ENCODE data around the gene UBE2G2. TPM values are rescaled to one million over a fixed set of nuclear protein-coding genes. Genes with fewer than 3 reads are reported as not detected.

UBE2G2 gene
- total RNA-seq, 1 experiment from 2014 or later = 159 TPM

DNA sequence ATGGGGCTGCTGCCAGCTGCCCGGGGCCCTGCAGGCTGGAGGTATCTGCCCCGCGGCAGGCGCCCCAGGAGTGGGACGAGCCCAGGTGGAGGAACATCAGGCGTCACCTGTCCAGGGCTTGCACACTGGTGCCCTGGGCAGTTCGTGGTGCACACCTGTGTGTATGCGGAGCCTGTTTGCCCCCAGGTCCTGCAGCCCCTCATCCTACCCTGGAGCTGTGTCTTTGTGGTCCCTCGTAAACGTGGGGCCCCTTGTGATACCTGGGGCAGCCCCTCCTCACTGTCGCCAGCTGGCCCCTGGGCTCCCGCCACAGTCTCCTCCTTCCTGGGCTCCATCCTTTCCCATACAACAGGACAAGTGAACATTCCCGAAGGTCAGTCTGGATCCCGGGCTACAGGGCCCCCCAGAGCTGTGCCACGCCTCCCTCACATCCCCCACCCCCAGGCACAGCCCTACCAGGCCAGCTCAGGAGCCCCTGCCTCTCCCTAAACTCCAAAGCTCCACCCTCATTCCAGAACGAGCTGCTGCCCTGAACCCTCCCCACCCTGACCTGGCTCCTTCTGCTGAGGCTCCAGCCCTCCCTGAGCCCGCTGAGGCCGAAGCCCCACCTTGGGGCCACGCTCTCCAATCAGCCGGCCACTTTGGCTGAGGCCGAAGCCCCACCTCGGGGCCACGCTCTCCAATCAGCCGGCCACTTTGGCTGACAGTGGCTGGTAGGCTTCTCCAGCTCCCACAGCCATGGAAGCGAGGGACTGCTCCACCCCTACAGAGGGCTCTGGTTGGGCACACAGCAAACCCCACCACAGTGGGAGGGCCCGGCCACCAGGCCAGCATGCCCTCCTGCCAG, 42.6 kb downstream of the UBE2G2 start:
- ChIA-PET CTCF (no interaction called here), POLR2A (ENCODE audit: unreplicated experiment) (no interaction called here)
- Histone ChIP-seq H3F3A (ENCODE audit: low read length, unreplicated experiment) (no peaks in the 10 kb centered on the region), H2AFZ (ENCODE audit: low read length) (no peak overlapping the region), H3K36me3 (ENCODE audit: low read depth, low read length) (no peaks in the 10 kb centered on the region), H3K4me1 (ENCODE audit: insufficient read depth, low read length) (peaks cover 6% of the 10 kb centered on the region), H3K4me2 (ENCODE audit: low read length) (no peak overlapping the region), H4K20me1 (ENCODE audit: low read length) (no peaks in the 10 kb centered on the region), H3K9me3 (ENCODE audit: low read length) (no peaks in the 10 kb centered on the region), H3K79me2 (ENCODE audit: low read length) (no peaks in the 10 kb centered on the region), H3K27me3 (ENCODE audit: low read length) (no peaks in the 10 kb centered on the region), H3K4me3 (ENCODE audit: low read length) (no peak overlapping the region), H3K9me2 (replicated peaks; ENCODE audit: low read length) (no peaks in the 10 kb centered on the region), H3K27ac (ENCODE audit: low read length) (no peak overlapping the region), H3K9ac (ENCODE audit: low read length) (no peak overlapping the region)
- TF ChIP-seq EZH2 (IDR thresholded peaks at IDR 0.05; ENCODE audit: low read length, unreplicated experiment) = no peak
- TF ChIP-seq EZH2phosphoT487 (IDR thresholded peaks at IDR 0.05; ENCODE audit: borderline replicate concordance, low read length) = no peak
- TF ChIP-seq CTCF (conservative IDR thresholded peaks at IDR 0.05; ENCODE audit: low read depth, low read length) = no peak
- no TSS peak for BruUV-seq (replicated peaks)
- DNase-seq = no peak
- intact Hi-C loops (cut with micrococcal nuclease) = no loop called here
- ATAC-seq = no peak

DNA sequence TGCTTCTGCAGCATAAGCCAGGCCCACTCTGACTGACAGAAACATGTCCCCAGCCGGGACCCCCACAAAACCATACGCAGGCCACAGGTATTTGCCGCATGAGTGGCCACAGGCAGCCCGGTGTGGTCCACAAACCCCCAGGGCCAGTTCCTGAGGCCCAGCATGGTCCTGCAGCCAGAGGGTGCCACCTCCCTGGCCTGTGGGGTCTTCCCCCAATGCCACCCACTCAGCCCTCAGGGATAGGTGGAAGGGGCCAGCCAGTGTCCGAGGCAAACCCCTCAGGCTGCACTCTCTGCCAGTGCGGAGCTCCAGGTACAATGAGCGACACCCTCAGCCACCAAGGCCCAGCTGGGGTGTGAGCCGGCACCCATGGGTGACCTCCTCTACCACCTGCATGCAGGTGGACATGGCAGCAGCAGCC, 43.5 kb downstream of the UBE2G2 start:
- no peaks in the 10 kb centered on the region for H3K79me2 ChIP-seq (ENCODE audit: low read length)
- no peak for TF ChIP-seq EZH2phosphoT487 (IDR thresholded peaks at IDR 0.05; ENCODE audit: borderline replicate concordance, low read length)
- no peak for TF ChIP-seq EZH2 (IDR thresholded peaks at IDR 0.05; ENCODE audit: low read length, unreplicated experiment)
- no peak for TF ChIP-seq CTCF (conservative IDR thresholded peaks at IDR 0.05; ENCODE audit: low read depth, low read length)
- H4K20me1 ChIP-seq (ENCODE audit: low read length) = no peaks in the 10 kb centered on the region
- H3K4me1 ChIP-seq (ENCODE audit: insufficient read depth, low read length) = peaks cover 15% of the 10 kb centered on the region
- H3F3A ChIP-seq (ENCODE audit: low read length, unreplicated experiment) = no peaks in the 10 kb centered on the region
- no peak overlapping the region for H3K27ac ChIP-seq (ENCODE audit: low read length)
- ChIA-PET CTCF (no interaction called here), POLR2A (ENCODE audit: unreplicated experiment) (no interaction called here)
- H3K27me3 ChIP-seq (ENCODE audit: low read length) = no peaks in the 10 kb centered on the region
- ATAC-seq (no peak), DNase-seq (no peak)
- no peaks in the 10 kb centered on the region for H3K36me3 ChIP-seq (ENCODE audit: low read depth, low read length)
- H3K9me3 ChIP-seq (ENCODE audit: low read length) = no peaks in the 10 kb centered on the region
- H3K4me3 ChIP-seq (ENCODE audit: low read length) = no peak overlapping the region
- no peaks in the 10 kb centered on the region for H3K9me2 ChIP-seq (replicated peaks; ENCODE audit: low read length)
- no peak overlapping the region for H3K4me2 ChIP-seq (ENCODE audit: low read length)
- intact Hi-C loops (cut with micrococcal nuclease) = no loop called here
- no peak overlapping the region for H3K9ac ChIP-seq (ENCODE audit: low read length)
- H2AFZ ChIP-seq (ENCODE audit: low read length) = no peak overlapping the region
- BruUV-seq (replicated peaks) = no TSS peak

DNA sequence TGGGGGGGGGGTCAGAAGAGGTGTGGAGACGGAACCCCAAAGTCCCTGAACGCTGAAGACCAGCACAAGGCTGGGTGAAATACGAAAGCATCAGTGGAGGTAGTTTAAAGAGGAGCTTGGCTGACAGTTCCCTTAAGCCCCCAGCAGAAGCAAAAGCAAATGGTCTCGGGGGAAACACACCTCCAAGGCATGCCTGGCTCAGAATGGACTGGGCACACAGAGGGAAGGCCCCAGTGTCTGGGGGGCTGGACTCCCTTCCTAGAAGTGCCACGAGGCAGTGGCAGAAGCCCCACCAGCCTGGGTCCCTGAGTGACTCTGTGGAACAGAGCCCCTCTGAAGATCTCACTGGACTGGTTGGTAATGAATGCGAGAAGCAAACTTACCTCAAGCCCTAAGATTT, 43.9 kb downstream of the UBE2G2 start:
- TF ChIP-seq EZH2phosphoT487 (IDR thresholded peaks at IDR 0.05; ENCODE audit: borderline replicate concordance, low read length) (no peak), EZH2 (IDR thresholded peaks at IDR 0.05; ENCODE audit: low read length, unreplicated experiment) (no peak), CTCF (conservative IDR thresholded peaks at IDR 0.05; ENCODE audit: low read depth, low read length) (no peak)
- Histone ChIP-seq H2AFZ (ENCODE audit: low read length) (no peak overlapping the region), H3K4me3 (ENCODE audit: low read length) (no peak overlapping the region), H3K9ac (ENCODE audit: low read length) (no peak overlapping the region), H3K27ac (ENCODE audit: low read length) (no peak overlapping the region), H3K9me3 (ENCODE audit: low read length) (no peaks in the 10 kb centered on the region), H3K27me3 (ENCODE audit: low read length) (no peaks in the 10 kb centered on the region), H3K9me2 (replicated peaks; ENCODE audit: low read length) (no peaks in the 10 kb centered on the region), H3K4me2 (ENCODE audit: low read length) (no peak overlapping the region), H3K4me1 (ENCODE audit: insufficient read depth, low read length) (peaks cover 19% of the 10 kb centered on the region), H4K20me1 (ENCODE audit: low read length) (no peaks in the 10 kb centered on the region), H3F3A (ENCODE audit: low read length, unreplicated experiment) (no peaks in the 10 kb centered on the region), H3K79me2 (ENCODE audit: low read length) (no peaks in the 10 kb centered on the region), H3K36me3 (ENCODE audit: low read depth, low read length) (no peaks in the 10 kb centered on the region)
- DNase-seq = no peak
- intact Hi-C loops (cut with micrococcal nuclease) = no loop called here
- ChIA-PET CTCF (no interaction called here), POLR2A (ENCODE audit: unreplicated experiment) (no interaction called here)
- ATAC-seq = no peak
- BruUV-seq (replicated peaks) = no TSS peak
